Mesenchymal stem cell (in vitro differentiated cells and primary cell): ENCODE results near the gene ARHGEF16.

ENCODE experiments used
- DNase-seq: peaks from one replicate; pipeline ENCODE4 v3.0.0-alpha.2; 2013
- H2AFZ ChIP-seq: one replicate; pipeline ENCODE4 v1.6.1; 2013; ENCODE audit warnings: low read depth, mild to moderate bottlenecking, control low read depth, inconsistent platforms, low read length, moderate library complexity
- H2AK5ac ChIP-seq: 2 replicates; pipeline ENCODE4 v1.6.1; 2013; ENCODE audit warnings: low read length, moderate library complexity, mild to moderate bottlenecking, inconsistent platforms; ENCODE audit not compliant: severe bottlenecking
- H2BK120ac ChIP-seq: one replicate; pipeline ENCODE4 v1.6.1; 2013; ENCODE audit warnings: low read depth, mild to moderate bottlenecking, inconsistent platforms, low read length, moderate library complexity
- H2BK12ac ChIP-seq, 2 experiments: one replicate each; pipeline ENCODE4 v1.6.1; 2013; ENCODE audit warnings: inconsistent platforms in 2 of 2, low read length in 2 of 2, mild to moderate bottlenecking in 2 of 2, moderate library complexity in 2 of 2, control low read depth in 1 of 2
- H2BK15ac ChIP-seq: one replicate; pipeline ENCODE4 v1.6.1; 2013; ENCODE audit warnings: mild to moderate bottlenecking, low read depth, inconsistent platforms; ENCODE audit not compliant: poor library complexity, severe bottlenecking
- H2BK5ac ChIP-seq: 2 replicates; pipeline ENCODE4 v1.6.1; 2013; ENCODE audit warnings: low read depth, mild to moderate bottlenecking, low read length, control low read depth, inconsistent platforms; ENCODE audit not compliant: poor library complexity, severe bottlenecking
- H3K14ac ChIP-seq, 2 experiments: one replicate each; pipeline ENCODE4 v1.6.1; 2013; ENCODE audit warnings: inconsistent platforms in 2 of 2, low read length in 2 of 2, control low read depth in 1 of 2, mild to moderate bottlenecking in 1 of 2, moderate library complexity in 1 of 2
- H3K18ac ChIP-seq, 2 experiments: one replicate each; pipeline ENCODE4 v1.6.1; 2013; ENCODE audit warnings: inconsistent platforms in 2 of 2, low read length in 2 of 2, control low read depth in 1 of 2, low read depth in 1 of 2, mild to moderate bottlenecking in 1 of 2
- H3K23ac ChIP-seq, 2 experiments: one replicate each; pipeline ENCODE4 v1.6.1; 2013; ENCODE audit warnings: inconsistent platforms in 2 of 2, low read length in 2 of 2, mild to moderate bottlenecking in 2 of 2, moderate library complexity in 2 of 2, control low read depth in 1 of 2
- H3K27ac ChIP-seq: 2 replicates; pipeline ENCODE4 v1.5.1; 2013; ENCODE audit warnings: mild to moderate bottlenecking, moderate library complexity, low read length, control low read depth, inconsistent platforms; ENCODE audit not compliant: poor library complexity, severe bottlenecking
- H3K27me3 ChIP-seq, 2 experiments: 2 replicates each; pipeline versions ENCODE4 v1.6.1 to v1.7.0; 2013; ENCODE audit warnings: low read length in 2 of 2, mild to moderate bottlenecking in 2 of 2, moderate library complexity in 2 of 2, control low read depth in 1 of 2, inconsistent platforms in 1 of 2; ENCODE audit not compliant: control insufficient read depth in 1 of 2, insufficient read depth in 1 of 2
- H3K36me3 ChIP-seq, 2 experiments: 2 replicates each; pipeline versions ENCODE4 v1.6.1 to v1.7.0; 2013; ENCODE audit warnings: low read length in 2 of 2, control low read depth in 1 of 2, inconsistent platforms in 1 of 2, low read depth in 1 of 2, mild to moderate bottlenecking in 1 of 2; ENCODE audit not compliant: insufficient read depth in 2 of 2, control insufficient read depth in 1 of 2
- H3K4ac ChIP-seq, 2 experiments: one replicate each; pipeline ENCODE4 v1.6.1; 2013; ENCODE audit warnings: inconsistent platforms in 2 of 2, low read length in 2 of 2, mild to moderate bottlenecking in 2 of 2, moderate library complexity in 2 of 2, control low read depth in 1 of 2, low read depth in 1 of 2
- H3K4me1 ChIP-seq: 2 replicates; pipeline ENCODE4 v1.6.1; 2013; ENCODE audit warnings: low read depth, low read length, control low read depth; ENCODE audit not compliant: control insufficient read depth, insufficient read depth
- H3K4me2 ChIP-seq: 2 replicates; pipeline ENCODE4 v1.6.1; 2013; ENCODE audit warnings: low read length, mild to moderate bottlenecking, inconsistent platforms; ENCODE audit not compliant: poor library complexity, severe bottlenecking
- H3K4me3 ChIP-seq, 2 experiments: 2 replicates each; pipeline versions ENCODE4 v1.5.1 to v1.7.0; 2013; ENCODE audit warnings: low read length in 2 of 2, mild to moderate bottlenecking in 2 of 2, control low read depth in 1 of 2, low read depth in 1 of 2; ENCODE audit not compliant: insufficient read depth in 1 of 2
- H3K79me1 ChIP-seq: replicated peaks from 2 replicates; pipeline ENCODE4 v1.6.1; 2013; ENCODE audit warnings: mild to moderate bottlenecking, control low read depth, low read length, inconsistent platforms; ENCODE audit not compliant: poor library complexity, severe bottlenecking
- H3K9ac ChIP-seq: 2 replicates; pipeline ENCODE4 v1.7.0; 2013; ENCODE audit warnings: mild to moderate bottlenecking, low read length, moderate library complexity
- H3K9me3 ChIP-seq: 2 replicates; pipeline ENCODE4 v1.7.0; 2013; ENCODE audit warnings: mild to moderate bottlenecking, low read length; ENCODE audit not compliant: control insufficient read depth
- H4K8ac ChIP-seq: one replicate; pipeline ENCODE4 v1.6.1; 2013; ENCODE audit warnings: inconsistent platforms, mild to moderate bottlenecking, low read length, moderate library complexity
- H4K91ac ChIP-seq: one replicate; pipeline ENCODE4 v1.6.1; 2013; ENCODE audit warnings: mild to moderate bottlenecking, low read length, inconsistent platforms
- WGBS: methylation state at CpG from one replicate; pipeline ENCODE4 v1.1.7; 2013; ENCODE audit warnings: mixed read lengths; 5-methylcytosine and 5-hydroxymethylcytosine counted together

Gene ARHGEF16

GRCh38 chr1:3463013-3463385 lies 8.5 kb downstream of the ARHGEF16 start:
- Histone ChIP-seq H3K9ac (no peak overlapping the region), H3K23ac (no peak overlapping the region), H2BK120ac (no peak overlapping the region), H3K4me2 (no peak overlapping the region), H3K36me3 (no peaks in the 10 kb centered on the region), H3K18ac (no peak overlapping the region), H3K4ac (no peak overlapping the region), H2AK5ac (no peak overlapping the region), H3K27me3 (peaks cover 0 to 87% of the 10 kb centered on the region in 2 experiments), H4K8ac (no peak overlapping the region), H2BK12ac (no peak overlapping the region), H4K91ac (no peak overlapping the region), H3K4me3 (no peak overlapping the region), H3K79me1 (no peaks in the 10 kb centered on the region), H3K9me3 (no peaks in the 10 kb centered on the region), H3K27ac (no peak overlapping the region), H2BK15ac (no peak overlapping the region), H3K4me1 (peaks cover 35% of the 10 kb centered on the region), H3K14ac (no peak overlapping the region), H2AFZ (no peak overlapping the region), H2BK5ac (no peak overlapping the region)
- 97% methylated on average over 20 of the region's 22 CpGs for WGBS
- DNase-seq, result no peak

- Histone ChIP-seq H3K79me1 (no peaks in the 10 kb centered on the region), H2BK15ac (no peak overlapping the region), H3K4ac (no peak overlapping the region), H3K18ac (no peak overlapping the region), H3K4me1 (peaks cover 35% of the 10 kb centered on the region), H3K4me2 (no peak overlapping the region), H3K27me3 (peaks cover 0 to 87% of the 10 kb centered on the region in 2 experiments), H3K36me3 (no peaks in the 10 kb centered on the region), H4K8ac (no peak overlapping the region), H3K23ac (no peak overlapping the region), H2AK5ac (no peak overlapping the region), H2BK5ac (no peak overlapping the region), H3K9me3 (no peaks in the 10 kb centered on the region), H2AFZ (no peak overlapping the region), H3K9ac (no peak overlapping the region), H3K4me3 (no peak overlapping the region), H4K91ac (no peak overlapping the region), H3K27ac (no peak overlapping the region), H3K14ac (no peak overlapping the region), H2BK12ac (no peak overlapping the region), H2BK120ac (no peak overlapping the region)
- WGBS, result 94% methylated on average over 20 of the region's 20 CpGs
- no peak for DNase-seq
These were observed 9.0 kb downstream of the ARHGEF16 start for GRCh38 chr1:3463408-3463863.

GRCh38 chr1:3463891-3464648 lies 9.6 kb downstream of the ARHGEF16 start:
- Histone ChIP-seq H4K91ac (no peak overlapping the region), H3K4me3 (no peak overlapping the region), H2BK12ac (no peak overlapping the region), H3K4me2 (no peak overlapping the region), H3K79me1 (no peaks in the 10 kb centered on the region), H3K4me1 (peaks cover 34% of the 10 kb centered on the region), H3K18ac (no peak overlapping the region), H2BK5ac (no peak overlapping the region), H3K27ac (no peak overlapping the region), H2BK15ac (no peak overlapping the region), H3K27me3 (peaks cover 0 to 85% of the 10 kb centered on the region in 2 experiments), H3K9ac (no peak overlapping the region), H4K8ac (no peak overlapping the region), H3K36me3 (no peaks in the 10 kb centered on the region), H2AFZ (no peak overlapping the region), H2BK120ac (no peak overlapping the region), H2AK5ac (no peak overlapping the region), H3K9me3 (no peaks in the 10 kb centered on the region), H3K14ac (no peak overlapping the region), H3K23ac (no peak overlapping the region), H3K4ac (no peak overlapping the region)
- WGBS, result 87% methylated on average over 21 of the region's 21 CpGs
- no peak for DNase-seq

- 93% methylated on average over 11 of the region's 11 CpGs for WGBS
- H4K8ac ChIP-seq, result no peak overlapping the region
- H3K9ac ChIP-seq, result no peak overlapping the region
These were observed 10.2 kb downstream of the ARHGEF16 start for GRCh38 chr1:3464649-3465025.

More at GRCh38 chr1:3464649-3465025, 10.2 kb downstream of the ARHGEF16 start:
- no peak overlapping the region for H3K14ac ChIP-seq
- H3K27me3 ChIP-seq, result peaks cover 0 to 86% of the 10 kb centered on the region in 2 experiments
- H2BK120ac ChIP-seq, result no peak overlapping the region
- no peak overlapping the region for H3K18ac ChIP-seq
- H2BK12ac ChIP-seq, result no peak overlapping the region
- H3K4me2 ChIP-seq, result no peak overlapping the region
- H2AFZ ChIP-seq, result no peak overlapping the region
- H4K91ac ChIP-seq, result no peak overlapping the region
- no peaks in the 10 kb centered on the region for H3K9me3 ChIP-seq
- no peak overlapping the region for H2BK15ac ChIP-seq
- H2AK5ac ChIP-seq, result no peak overlapping the region
- no peak overlapping the region for H2BK5ac ChIP-seq
- H3K4me1 ChIP-seq, result peaks cover 28% of the 10 kb centered on the region
- no peak overlapping the region for H3K4me3 ChIP-seq
- no peaks in the 10 kb centered on the region for H3K36me3 ChIP-seq
- H3K4ac ChIP-seq, result no peak overlapping the region
- no peaks in the 10 kb centered on the region for H3K79me1 ChIP-seq
- H3K23ac ChIP-seq, result no peak overlapping the region
- H3K27ac ChIP-seq, result no peak overlapping the region
- DNase-seq, result no peak
